ENCODE data around the gene DYSF. TPM values are rescaled to one million over a fixed set of nuclear protein-coding genes. Genes with fewer than 3 reads are reported as not detected.

Gene DYSF
- total and polyA plus RNA-seq, 2 donors (not counting 1 experiment from before 2014, with no cell fraction given), result 0.17 to 0.43 TPM

- peaks cover 45% of the 10 kb centered on the region for H3K27me3 Mint-ChIP-seq
- no peak overlapping the region for H3K4me3 ChIP-seq (ENCODE audit: control extremely low read depth in 1 of 5, extremely low read depth in 1 of 5, insufficient read depth in 1 of 5, low read depth in 2 of 5, low read length in 4 of 5)
- intact Hi-C loops (cut with micrococcal nuclease), result no loop called here
- no peak overlapping the region for H3K4me2 ChIP-seq (replicated peaks; ENCODE audit: low read depth, low read length, poor library complexity, severe bottlenecking)
- peaks cover 0 to 8% (median 0%) of the 10 kb centered on the region in 4 experiments for H3K27me3 ChIP-seq (replicated peaks in 1 of 4; ENCODE audit: control extremely low read depth in 1 of 4, control insufficient read depth in 3 of 4, insufficient read depth in 4 of 4, low read length in 3 of 4)
- H3K9me3 Mint-ChIP-seq (ENCODE audit: insufficient read depth), result no peaks in the 10 kb centered on the region
- H3K36me3 ChIP-seq (replicated peaks in 1 of 2; ENCODE audit: control extremely low read depth in 1 of 2, control insufficient read depth in 1 of 2, extremely low read depth in 1 of 2, insufficient read depth in 2 of 2, low read length in 1 of 2), result no peaks in the 10 kb centered on the region
- no peaks in the 10 kb centered on the region for H3K79me2 ChIP-seq (ENCODE audit: control insufficient read depth, insufficient read depth, low read length)
- no peaks in the 10 kb centered on the region for H3K9me3 ChIP-seq (ENCODE audit: control extremely low read depth in 1 of 3, control insufficient read depth in 2 of 3, insufficient read depth in 1 of 3, low read length in 2 of 3)
- no peak for TF ChIP-seq CTCF (IDR thresholded peaks at IDR 0.05)
- no peak for TF ChIP-seq EZH2 (IDR thresholded peaks at IDR 0.05; ENCODE audit: borderline replicate concordance, insufficient read depth, low read depth, low read length, poor library complexity, severe bottlenecking)
- no peak overlapping the region for H2AFZ ChIP-seq (ENCODE audit: insufficient read depth, low read depth, low read length, poor library complexity, severe bottlenecking)
- no peak overlapping the region for H3K4me3 Mint-ChIP-seq
- no peaks in the 10 kb centered on the region for H3K4me1 ChIP-seq (ENCODE audit: control insufficient read depth in 2 of 2, insufficient read depth in 2 of 2, low read length in 2 of 2)
- no peaks in the 10 kb centered on the region for H4K20me1 ChIP-seq (ENCODE audit: control insufficient read depth, insufficient read depth, low read length, poor library complexity, severe bottlenecking)
- ATAC-seq (ENCODE audit: low read depth) (no peak), DNase-seq (no peak)
- ChIA-PET POLR2A (no interaction called here), CTCF (no interaction called here)
- H3K9ac ChIP-seq (ENCODE audit: low read length), result no peak overlapping the region
- H3K4me1 Mint-ChIP-seq, result no peaks in the 10 kb centered on the region
- WGBS (ENCODE audit: insufficient coverage), result 100% methylated on average over 1 of the region's 1 CpG
- no peak overlapping the region for H3K27ac Mint-ChIP-seq
- H3K27ac ChIP-seq (ENCODE audit: low read length in 2 of 2), result no peak overlapping the region
These were observed 80.8 kb downstream of the DYSF start for GRCh38 chr2:71534201-71534600.

- peaks cover 39% of the 10 kb centered on the region for H3K27me3 Mint-ChIP-seq
- POLR2A ChIA-PET, result no interaction called here
These were observed 81.5 kb downstream of the DYSF start for GRCh38 chr2:71534826-71535225.

More at GRCh38 chr2:71534826-71535225, 81.5 kb downstream of the DYSF start:
- no peak overlapping the region for H3K4me3 ChIP-seq (ENCODE audit: control extremely low read depth in 1 of 5, extremely low read depth in 1 of 5, insufficient read depth in 1 of 5, low read depth in 2 of 5, low read length in 4 of 5)
- peaks cover 0 to 8% (median 0%) of the 10 kb centered on the region in 4 experiments for H3K27me3 ChIP-seq (replicated peaks in 1 of 4; ENCODE audit: control extremely low read depth in 1 of 4, control insufficient read depth in 3 of 4, insufficient read depth in 4 of 4, low read length in 3 of 4)
- no peaks in the 10 kb centered on the region for H3K4me1 ChIP-seq (ENCODE audit: control insufficient read depth in 2 of 2, insufficient read depth in 2 of 2, low read length in 2 of 2)
- TF ChIP-seq EZH2 (IDR thresholded peaks at IDR 0.05; ENCODE audit: borderline replicate concordance, insufficient read depth, low read depth, low read length, poor library complexity, severe bottlenecking) (no peak), CTCF (IDR thresholded peaks at IDR 0.05) (no peak)
- H2AFZ ChIP-seq (ENCODE audit: insufficient read depth, low read depth, low read length, poor library complexity, severe bottlenecking), result no peak overlapping the region
- 93% methylated on average over 3 of the region's 4 CpGs for WGBS (ENCODE audit: insufficient coverage)
- H3K9me3 ChIP-seq (ENCODE audit: control extremely low read depth in 1 of 3, control insufficient read depth in 2 of 3, insufficient read depth in 1 of 3, low read length in 2 of 3), result no peaks in the 10 kb centered on the region
- no peak overlapping the region for H3K27ac Mint-ChIP-seq
- no peaks in the 10 kb centered on the region for H3K36me3 ChIP-seq (replicated peaks in 1 of 2; ENCODE audit: control extremely low read depth in 1 of 2, control insufficient read depth in 1 of 2, extremely low read depth in 1 of 2, insufficient read depth in 2 of 2, low read length in 1 of 2)
- H3K4me3 Mint-ChIP-seq, result no peak overlapping the region
- H3K9me3 Mint-ChIP-seq (ENCODE audit: insufficient read depth), result no peaks in the 10 kb centered on the region
- no peak overlapping the region for H3K9ac ChIP-seq (ENCODE audit: low read length)
- H3K27ac ChIP-seq (ENCODE audit: low read length in 2 of 2), result no peak overlapping the region
- no peak overlapping the region for H3K4me2 ChIP-seq (replicated peaks; ENCODE audit: low read depth, low read length, poor library complexity, severe bottlenecking)
- intact Hi-C loops (cut with micrococcal nuclease), result no loop called here
- CTCF ChIA-PET, result no interaction called here
- no peaks in the 10 kb centered on the region for H3K4me1 Mint-ChIP-seq
- ATAC-seq (ENCODE audit: low read depth) (no peak), DNase-seq (no peak)
- no peaks in the 10 kb centered on the region for H3K79me2 ChIP-seq (ENCODE audit: control insufficient read depth, insufficient read depth, low read length)
- no peaks in the 10 kb centered on the region for H4K20me1 ChIP-seq (ENCODE audit: control insufficient read depth, insufficient read depth, low read length, poor library complexity, severe bottlenecking)

Measured in B cell (primary cell).